Measurements from ENCODE around the gene PPEF1. TPM values are rescaled to one million over a fixed set of nuclear protein-coding genes. Genes with fewer than 3 reads are reported as not detected.

Gene PPEF1
- total RNA-seq, 1 donor from 2014 or later: 1.1 TPM

DNA sequence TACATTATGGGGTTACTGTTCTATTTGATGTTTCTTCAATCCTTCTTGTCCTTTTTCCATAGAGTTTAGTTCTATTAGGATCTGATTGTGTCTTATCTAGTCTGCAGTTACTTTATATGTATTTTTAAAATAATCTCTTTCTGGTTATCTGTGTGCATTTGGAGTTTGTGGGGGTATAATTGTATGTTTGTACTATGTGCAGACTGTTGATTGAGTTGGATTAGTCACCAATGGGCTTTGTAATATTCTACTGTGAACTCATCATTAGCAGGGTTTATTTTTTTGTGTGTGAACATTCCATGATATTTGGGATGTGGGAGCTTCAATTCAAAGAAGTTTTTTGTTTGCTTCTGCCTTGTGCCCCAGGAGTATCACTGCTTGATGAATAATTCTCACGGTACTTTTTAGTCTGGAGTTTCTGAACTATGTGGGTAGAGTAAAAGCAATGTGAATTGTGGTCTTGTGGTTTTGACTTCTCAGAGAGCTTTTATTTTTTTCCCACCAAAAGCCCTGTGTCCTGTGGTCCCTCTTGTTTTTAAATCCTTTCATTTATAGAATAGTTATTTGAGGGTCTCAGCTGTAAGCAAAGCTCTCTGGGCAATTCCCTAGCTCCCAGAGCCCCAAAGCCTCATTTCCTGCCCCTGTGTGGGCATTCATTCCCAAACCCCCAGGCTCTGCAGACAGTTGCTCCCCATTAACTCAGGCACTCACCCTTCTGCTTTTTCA lies 148.6 kb downstream of the PPEF1 start:
- H3K4me3 Mint-ChIP-seq (ENCODE audit: low read depth): no peak overlapping the region
- no peak for DNase-seq (ENCODE audit: low spot score, unreplicated experiment)
- no peaks in the 10 kb centered on the region for H3K36me3 Mint-ChIP-seq (ENCODE audit: insufficient read depth)
- H3K4me1 Mint-ChIP-seq (ENCODE audit: low read depth): no peaks in the 10 kb centered on the region
- H3K27ac Mint-ChIP-seq: no peak overlapping the region
- peaks cover 36% of the 10 kb centered on the region for H3K9me3 Mint-ChIP-seq (ENCODE audit: low read depth)
- TF ChIP-seq CTCF (IDR thresholded peaks at IDR 0.05; ENCODE audit: unreplicated experiment): no peak
- H3K27me3 Mint-ChIP-seq: no peaks in the 10 kb centered on the region

GRCh38 chrX:18856645-18856997 lies 149.2 kb downstream of the PPEF1 start:
- H3K4me3 Mint-ChIP-seq (ENCODE audit: low read depth): no peak overlapping the region
- no peak for TF ChIP-seq CTCF (IDR thresholded peaks at IDR 0.05; ENCODE audit: unreplicated experiment)
- no peaks in the 10 kb centered on the region for H3K27me3 Mint-ChIP-seq
- H3K4me1 Mint-ChIP-seq (ENCODE audit: low read depth): peaks cover 3% of the 10 kb centered on the region
- H3K36me3 Mint-ChIP-seq (ENCODE audit: insufficient read depth): no peaks in the 10 kb centered on the region
- peaks cover 32% of the 10 kb centered on the region for H3K9me3 Mint-ChIP-seq (ENCODE audit: low read depth)
- no peak for DNase-seq (ENCODE audit: low spot score, unreplicated experiment)
- H3K27ac Mint-ChIP-seq: no peak overlapping the region

DNA sequence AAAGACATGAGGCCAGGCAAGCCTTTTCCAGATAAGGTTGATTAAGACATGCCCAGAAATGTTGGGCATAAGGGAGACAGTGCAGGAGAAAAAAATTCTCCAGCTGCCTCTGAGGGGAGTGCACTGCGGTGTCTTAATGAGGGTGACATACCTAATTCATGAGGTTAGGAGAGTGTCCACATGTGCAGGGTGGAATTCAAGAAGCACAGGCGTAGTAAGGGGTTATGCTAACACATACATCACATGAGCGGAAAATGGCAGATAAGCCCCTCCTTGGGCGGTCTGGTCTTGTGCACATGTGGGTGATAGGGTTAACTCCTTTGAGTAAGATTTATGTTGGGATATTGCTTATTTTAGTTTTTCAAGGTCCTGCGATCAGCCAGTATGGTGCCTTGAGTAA lies 154.1 kb downstream of the PPEF1 start:
- TF ChIP-seq CTCF (IDR thresholded peaks at IDR 0.05; ENCODE audit: unreplicated experiment): no peak
- no peak for DNase-seq (ENCODE audit: low spot score, unreplicated experiment)
- Mint-ChIP-seq H3K4me1 (ENCODE audit: low read depth) (peaks cover 3% of the 10 kb centered on the region), H3K27ac (no peak overlapping the region), H3K36me3 (ENCODE audit: insufficient read depth) (peaks cover 6% of the 10 kb centered on the region), H3K4me3 (ENCODE audit: low read depth) (no peak overlapping the region), H3K9me3 (ENCODE audit: low read depth) (peaks cover 25% of the 10 kb centered on the region), H3K27me3 (no peaks in the 10 kb centered on the region)

GRCh38 chrX:18864390-18864920 lies 157.0 kb downstream of the PPEF1 start:
- Mint-ChIP-seq H3K9me3 (ENCODE audit: low read depth) (peaks cover 17% of the 10 kb centered on the region), H3K4me1 (ENCODE audit: low read depth) (peaks cover 13% of the 10 kb centered on the region), H3K4me3 (ENCODE audit: low read depth) (no peak overlapping the region), H3K27ac (no peak overlapping the region), H3K27me3 (no peaks in the 10 kb centered on the region), H3K36me3 (ENCODE audit: insufficient read depth) (peaks cover 6% of the 10 kb centered on the region)
- no peak for TF ChIP-seq CTCF (IDR thresholded peaks at IDR 0.05; ENCODE audit: unreplicated experiment)
- no peak for DNase-seq (ENCODE audit: low spot score, unreplicated experiment)

GRCh38 chrX:18871161-18871890 lies 163.9 kb downstream of the PPEF1 start:
- DNase-seq (ENCODE audit: low spot score, unreplicated experiment): no peak
- H3K9me3 Mint-ChIP-seq (ENCODE audit: low read depth): peaks cover 5% of the 10 kb centered on the region
- H3K36me3 Mint-ChIP-seq (ENCODE audit: insufficient read depth): peaks cover 1% of the 10 kb centered on the region
- no peaks in the 10 kb centered on the region for H3K27me3 Mint-ChIP-seq
- no peak for TF ChIP-seq CTCF (IDR thresholded peaks at IDR 0.05; ENCODE audit: unreplicated experiment)
- H3K4me1 Mint-ChIP-seq (ENCODE audit: low read depth): peaks cover 9% of the 10 kb centered on the region
- no peak overlapping the region for H3K4me3 Mint-ChIP-seq (ENCODE audit: low read depth)
- no peak overlapping the region for H3K27ac Mint-ChIP-seq

Data from progenitor cell of endocrine pancreas (in vitro differentiated cells).